Keratinocyte (primary cell): Measurements from ENCODE around the gene NME3. TPM values are rescaled to one million over a fixed set of nuclear protein-coding genes. Genes with fewer than 3 reads are reported as not detected.

Experiments used
- DNase-seq: peaks from one replicate; pipeline ENCODE4 v3.0.0-alpha.2; 2011; ENCODE audit warnings: low read depth, missing footprints, low spot score
- FAIRE-seq: peaks from 2 replicates; lab custom pipeline; 2011; peaks lifted over from hg19 to GRCh38; lab: Jason Lieb, UNC
- H2AFZ ChIP-seq: 2 replicates; pipeline ENCODE4 v1.6.0; 2012; ENCODE audit warnings: low read length, control low read depth, inconsistent platforms; ENCODE audit not compliant: control insufficient read depth
- H3K27ac ChIP-seq: 2 replicates; pipeline ENCODE4 v1.5.1; 2011; ENCODE audit warnings: low read length; ENCODE audit not compliant: control insufficient read depth, insufficient read depth
- H3K27me3 ChIP-seq: 3 replicates; pipeline ENCODE4 v1.6.0; 2011; ENCODE audit warnings: low read length; ENCODE audit not compliant: control insufficient read depth, insufficient read depth; ENCODE audit errors: extremely low read depth
- H3K36me3 ChIP-seq, 2 experiments: 2 replicates in 1 of 2; 3 replicates in 1 of 2; pipeline ENCODE4 v1.5.1; 2011; ENCODE audit warnings: low read length in 2 of 2, mild to moderate bottlenecking in 1 of 2; ENCODE audit not compliant: control insufficient read depth in 2 of 2, insufficient read depth in 2 of 2; ENCODE audit errors: extremely low read depth in 1 of 2
- H3K4me1 ChIP-seq: 3 replicates; pipeline ENCODE4 v1.5.1; 2011; ENCODE audit warnings: low read length; ENCODE audit not compliant: control insufficient read depth, insufficient read depth; ENCODE audit errors: extremely low read depth
- H3K4me2 ChIP-seq: 3 replicates; pipeline ENCODE4 v1.6.0; 2011; ENCODE audit warnings: low read depth, low read length; ENCODE audit not compliant: control insufficient read depth, insufficient read depth; ENCODE audit errors: extremely low read depth
- H3K4me3 ChIP-seq, 3 experiments: fragments of 200-600 bp in 1 of 3; sonication (generic) in 1 of 3; 2 replicates in 2 of 3; 3 replicates in 1 of 3; pipeline ENCODE4 v1.5.1; 2011 to 2016; ENCODE audit warnings: low read length in 3 of 3, mild to moderate bottlenecking in 3 of 3, control low read depth in 2 of 3, inconsistent platforms in 1 of 3, low read depth in 1 of 3, mixed read lengths in 1 of 3, mixed run types in 1 of 3, moderate library complexity in 1 of 3; ENCODE audit not compliant: control insufficient read depth in 2 of 3, insufficient read depth in 2 of 3; ENCODE audit errors: extremely low read depth in 1 of 3
- H3K79me2 ChIP-seq: 2 replicates; pipeline ENCODE4 v1.6.0; 2012; ENCODE audit warnings: low read length; ENCODE audit not compliant: control insufficient read depth, insufficient read depth
- H3K9ac ChIP-seq: 3 replicates; pipeline ENCODE4 v1.6.0; 2011; ENCODE audit warnings: low read length; ENCODE audit not compliant: control insufficient read depth, insufficient read depth; ENCODE audit errors: extremely low read depth
- H3K9me1 ChIP-seq: 3 replicates; pipeline ENCODE4 v1.6.0; 2011; ENCODE audit warnings: low read length; ENCODE audit not compliant: control insufficient read depth, insufficient read depth; ENCODE audit errors: extremely low read depth
- H3K9me3 ChIP-seq: 2 replicates; pipeline ENCODE4 v1.5.1; 2012; ENCODE audit warnings: low read depth, low read length; ENCODE audit not compliant: control insufficient read depth
- H4K20me1 ChIP-seq: 3 replicates; pipeline ENCODE4 v1.6.0; 2011; ENCODE audit warnings: low read length; ENCODE audit not compliant: control insufficient read depth, insufficient read depth; ENCODE audit errors: extremely low read depth
- CTCF ChIP-seq, 3 experiments: IDR thresholded peaks in 1 of 3; conservative IDR thresholded peaks in 1 of 3; optimal IDR thresholded peaks in 1 of 3; 2 replicates in 2 of 3; 3 replicates in 1 of 3; pipeline versions ENCODE3 to v1.5.1; 2011; ENCODE audit warnings: low read length in 3 of 3, mild to moderate bottlenecking in 3 of 3, moderate library complexity in 2 of 3, control low read depth in 1 of 3, inconsistent platforms in 1 of 3; ENCODE audit not compliant: insufficient read depth in 2 of 3; ENCODE audit errors: extremely low read depth in 1 of 3
- EZH2 ChIP-seq: IDR thresholded peaks from one replicate; pipeline ENCODE4 v1.6.1; 2012; ENCODE audit warnings: inconsistent platforms, mild to moderate bottlenecking, low read length, moderate library complexity
- dilution Hi-C: fragments of 300-500 bp; cut with MboI; formaldehyde crosslinking; loops from one replicate; pipeline ENCODE4 v1.7.0; 2020; ENCODE audit warnings: low sequenced_read_pairs; ENCODE audit not compliant: extremely low pct_ligation_motif_present
- polyA plus RNA-seq, 5 experiments: library from polyadenylated mRNA; depleted of rRNA in 3 of 5; stranded (reverse) in 3 of 5; stranded (forward) in 1 of 5; unstranded in 1 of 5; fragments of >200 nt; gene quantifications; 1 replicate in 1 of 5; 2 replicates in 3 of 5; 3 replicates in 1 of 5; pipeline versions ENCODE4 v1.2.1 to v1.2.3, GENCODE V29; 2011 to 2012; ENCODE audit warnings: missing spikeins in 2 of 5, low read depth in 1 of 5, low replicate concordance in 1 of 5

NME3 gene
- polyA plus RNA-seq, 1 donor (not counting 4 experiments of a cell fraction or from before 2014, with no cell fraction given) = 10.1 TPM

- H3K9ac ChIP-seq = no peak overlapping the region
- H2AFZ ChIP-seq = no peak overlapping the region
- H3K27me3 ChIP-seq = no peaks in the 10 kb centered on the region
- H3K4me2 ChIP-seq = no peak overlapping the region
- H3K9me3 ChIP-seq = no peaks in the 10 kb centered on the region
- TF ChIP-seq CTCF (optimal IDR thresholded peaks at IDR 0.05 in 1 of 3, IDR thresholded peaks at IDR 0.05 in 1 of 3, conservative IDR thresholded peaks at IDR 0.05 in 1 of 3; ENCODE audit: extremely low read depth in 1 of 3, insufficient read depth in 2 of 3, low read length in 3 of 3) = no peak
- TF ChIP-seq EZH2 = no peak
- no peaks in the 10 kb centered on the region for H4K20me1 ChIP-seq
- no peaks in the 10 kb centered on the region for H3K4me1 ChIP-seq
- no peak overlapping the region for H3K27ac ChIP-seq
- no peaks in the 10 kb centered on the region for H3K79me2 ChIP-seq
- DNase-seq (no peak), FAIRE-seq (no peak)
- dilution Hi-C loops = no loop called here
- H3K9me1 ChIP-seq = no peaks in the 10 kb centered on the region
- H3K4me3 ChIP-seq = no peak overlapping the region
- H3K36me3 ChIP-seq = peaks cover 0 to 3% of the 10 kb centered on the region in 2 experiments
Measured at GRCh38 chr16:1810106-1810505, 38.8 kb upstream of the NME3 start.

- no peak for FAIRE-seq
- Histone ChIP-seq H2AFZ (no peak overlapping the region), H3K9me1 (no peaks in the 10 kb centered on the region), H3K27ac (no peak overlapping the region), H3K4me3 (no peak overlapping the region), H3K9ac (no peak overlapping the region), H3K9me3 (no peaks in the 10 kb centered on the region), H4K20me1 (no peaks in the 10 kb centered on the region), H3K4me1 (no peaks in the 10 kb centered on the region), H3K4me2 (no peak overlapping the region), H3K27me3 (no peaks in the 10 kb centered on the region), H3K79me2 (no peaks in the 10 kb centered on the region), H3K36me3 (peaks cover 0 to 3% of the 10 kb centered on the region in 2 experiments)
- dilution Hi-C loops = no loop called here
- TF ChIP-seq EZH2 (no peak), CTCF (optimal IDR thresholded peaks at IDR 0.05 in 1 of 3, IDR thresholded peaks at IDR 0.05 in 1 of 3, conservative IDR thresholded peaks at IDR 0.05 in 1 of 3; ENCODE audit: extremely low read depth in 1 of 3, insufficient read depth in 2 of 3, low read length in 3 of 3) (no peak)
- no peak for DNase-seq
Measured at GRCh38 chr16:1809281-1809801, 38.0 kb upstream of the NME3 start.
